ENCODE data around the gene PNP.

GRCh38 chr14:20515846-20516245 is 46.6 kb downstream of the PNP start:
- TF ChIP-seq EZH2 (IDR thresholded peaks at IDR 0.05; ENCODE audit: borderline replicate concordance, low read depth, low read length, severe bottlenecking): no peak
- TF ChIP-seq, protein P1, sequence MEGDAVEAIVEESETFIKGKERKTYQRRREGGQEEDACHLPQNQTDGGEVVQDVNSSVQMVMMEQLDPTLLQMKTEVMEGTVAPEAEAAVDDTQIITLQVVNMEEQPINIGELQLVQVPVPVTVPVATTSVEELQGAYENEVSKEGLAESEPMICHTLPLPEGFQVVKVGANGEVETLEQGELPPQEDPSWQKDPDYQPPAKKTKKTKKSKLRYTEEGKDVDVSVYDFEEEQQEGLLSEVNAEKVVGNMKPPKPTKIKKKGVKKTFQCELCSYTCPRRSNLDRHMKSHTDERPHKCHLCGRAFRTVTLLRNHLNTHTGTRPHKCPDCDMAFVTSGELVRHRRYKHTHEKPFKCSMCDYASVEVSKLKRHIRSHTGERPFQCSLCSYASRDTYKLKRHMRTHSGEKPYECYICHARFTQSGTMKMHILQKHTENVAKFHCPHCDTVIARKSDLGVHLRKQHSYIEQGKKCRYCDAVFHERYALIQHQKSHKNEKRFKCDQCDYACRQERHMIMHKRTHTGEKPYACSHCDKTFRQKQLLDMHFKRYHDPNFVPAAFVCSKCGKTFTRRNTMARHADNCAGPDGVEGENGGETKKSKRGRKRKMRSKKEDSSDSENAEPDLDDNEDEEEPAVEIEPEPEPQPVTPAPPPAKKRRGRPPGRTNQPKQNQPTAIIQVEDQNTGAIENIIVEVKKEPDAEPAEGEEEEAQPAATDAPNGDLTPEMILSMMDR (IDR thresholded peaks at IDR 0.05; ENCODE audit: borderline replicate concordance, extremely low read depth, low read length, poor library complexity, severe bottlenecking): no peak

Measured in DND-41 (cell line).